SK-N-SH (cell line): ENCODE results near the gene NTM.

Experiments used
- CTCF ChIP-seq: fragments of 200-600 bp; sonication (generic); IDR thresholded peaks from 2 replicates; pipeline ENCODE4 v1.6.1; 2017; ENCODE audit warnings: antibody characterized with exemption, mild to moderate bottlenecking, moderate library complexity
- POLR2AphosphoS5 ChIP-seq: IDR thresholded peaks from 2 replicates; pipeline ENCODE4 v1.6.1; 2012; ENCODE audit warnings: low read depth, low read length
- SMC3 ChIP-seq: IDR thresholded peaks from 2 replicates; pipeline ENCODE4 v1.6.1; 2012; ENCODE audit warnings: low read depth, low read length, improper control_type of control experiment
- TAF1 ChIP-seq: IDR thresholded peaks from 2 replicates; pipeline ENCODE4 v1.6.1; 2012; ENCODE audit warnings: low read depth, mild to moderate bottlenecking, low read length, moderate library complexity, borderline replicate concordance
- TF ChIP-seq, protein P1 (sequence below): IDR thresholded peaks from 2 replicates; pipeline ENCODE4 v1.4.0; 2012; ENCODE audit warnings: low read depth

GRCh38 chr11:131658952-131659351 is 288.5 kb downstream of the NTM start:
- no peak for TF ChIP-seq CTCF
- no peak for TF ChIP-seq SMC3
- TF ChIP-seq, protein P1, sequence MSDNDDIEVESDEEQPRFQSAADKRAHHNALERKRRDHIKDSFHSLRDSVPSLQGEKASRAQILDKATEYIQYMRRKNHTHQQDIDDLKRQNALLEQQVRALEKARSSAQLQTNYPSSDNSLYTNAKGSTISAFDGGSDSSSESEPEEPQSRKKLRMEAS: no peak
- no peak for TF ChIP-seq POLR2AphosphoS5
- no peak for TF ChIP-seq TAF1
